HG02870 (cell line): ENCODE measurements around the gene STOX2.

ENCODE experiments used
- ATAC-seq: cut with Tn5 transposase; IDR thresholded peaks from one replicate; pipeline ENCODE4 v1.9.1; 2021; ENCODE audit warnings: mild to moderate bottlenecking, moderate library complexity; ENCODE audit not compliant: unreplicated experiment

The STOX2 gene

DNA sequence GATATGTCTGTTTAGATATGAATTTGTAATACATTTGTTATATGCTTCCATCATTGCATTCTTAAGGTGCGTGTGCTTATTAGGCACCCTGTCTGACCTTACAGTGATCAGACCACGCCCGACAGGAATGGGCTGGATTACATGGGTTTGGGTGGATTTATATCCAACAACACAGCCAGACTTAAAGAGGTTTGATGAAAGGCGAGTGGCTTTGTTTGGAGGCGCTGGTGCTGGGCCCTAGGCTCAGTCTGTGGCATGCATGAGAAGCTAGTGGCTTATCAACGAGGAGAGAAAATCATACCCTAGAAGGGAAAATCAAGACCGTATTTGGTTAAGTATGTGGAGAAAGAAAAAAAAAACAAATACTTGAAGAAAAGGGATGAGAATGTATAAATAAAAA lies 80.7 kb downstream of the STOX2 start:
- ATAC-seq, result no peak

DNA sequence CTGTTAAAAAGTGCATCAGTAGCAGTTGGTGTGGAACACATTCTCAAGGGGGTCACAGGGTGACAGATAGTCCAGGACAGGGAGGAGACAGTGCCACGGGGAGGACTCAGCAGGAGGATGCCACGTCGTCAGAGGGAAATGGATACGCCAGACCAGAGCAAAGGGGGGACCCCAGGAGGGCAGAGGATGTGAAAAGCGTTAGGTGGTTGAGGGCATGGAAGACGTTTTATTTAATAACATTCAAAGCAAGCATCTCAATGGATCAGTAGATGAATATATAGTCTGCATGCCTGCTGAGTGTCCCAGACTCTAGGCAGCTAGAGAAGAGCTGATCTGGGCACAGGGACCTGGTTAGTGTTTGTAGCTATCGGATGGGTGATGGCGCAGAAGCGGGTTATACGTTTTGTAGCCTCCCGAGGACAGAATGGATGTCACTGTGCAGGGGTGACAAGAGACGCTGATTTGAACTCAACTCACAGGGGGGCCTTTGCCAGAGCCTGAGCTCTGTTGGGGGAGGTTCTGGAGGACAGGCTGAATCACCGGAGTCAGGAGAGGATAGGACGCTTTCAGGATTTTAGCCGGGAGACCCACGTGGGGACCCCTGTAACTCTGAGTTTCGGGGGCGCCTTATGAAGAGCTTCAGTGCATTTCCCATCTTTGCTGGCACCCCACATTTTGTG lies 81.3 kb downstream of the STOX2 start:
- ATAC-seq, result no peak

DNA sequence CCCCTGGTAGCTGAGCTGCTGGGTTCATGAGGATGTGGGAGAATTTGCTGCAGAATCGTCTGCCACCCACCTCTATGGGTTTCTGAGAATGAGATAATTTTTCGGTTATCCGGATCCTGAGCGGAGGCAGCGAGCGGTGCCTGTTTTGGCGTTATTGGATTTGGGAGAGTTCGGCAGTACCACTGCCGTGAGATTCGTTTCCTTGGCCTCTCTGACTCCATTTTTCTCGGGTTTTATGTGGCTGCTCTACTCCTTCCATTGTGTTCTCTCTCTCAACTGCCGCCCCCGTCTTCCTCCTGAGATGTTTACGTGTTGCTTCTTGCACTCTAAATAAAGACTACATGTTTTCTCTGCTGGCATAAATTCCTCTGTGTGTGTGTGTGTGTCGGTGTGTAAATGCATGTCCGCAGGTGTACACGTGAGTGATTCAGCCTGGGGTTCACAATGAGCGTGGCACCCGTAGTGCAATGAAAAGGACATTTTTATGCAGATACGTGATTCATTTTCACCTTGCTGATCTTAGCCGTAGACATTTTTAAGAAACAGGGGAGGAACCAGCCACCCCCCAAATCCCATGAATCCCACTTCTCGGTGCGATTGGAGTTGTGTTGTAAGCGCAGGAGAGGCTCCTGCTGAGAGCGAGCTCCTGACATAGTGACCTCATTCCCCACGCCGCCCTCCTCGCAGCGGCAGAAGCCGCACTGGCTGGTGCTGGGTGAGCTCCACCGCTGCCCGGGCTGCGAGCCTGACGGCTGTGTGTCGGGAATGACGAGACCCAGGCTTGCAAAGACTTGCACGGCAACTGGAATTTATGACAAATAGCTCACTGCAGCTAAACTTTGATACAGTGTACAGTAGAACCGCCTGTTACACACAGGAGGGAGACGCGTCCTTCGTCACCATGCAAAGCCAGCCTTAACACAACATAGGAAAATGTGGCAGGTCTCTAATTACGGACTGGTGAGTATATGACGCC lies 82.2 kb downstream of the STOX2 start:
- ATAC-seq, result no peak

DNA sequence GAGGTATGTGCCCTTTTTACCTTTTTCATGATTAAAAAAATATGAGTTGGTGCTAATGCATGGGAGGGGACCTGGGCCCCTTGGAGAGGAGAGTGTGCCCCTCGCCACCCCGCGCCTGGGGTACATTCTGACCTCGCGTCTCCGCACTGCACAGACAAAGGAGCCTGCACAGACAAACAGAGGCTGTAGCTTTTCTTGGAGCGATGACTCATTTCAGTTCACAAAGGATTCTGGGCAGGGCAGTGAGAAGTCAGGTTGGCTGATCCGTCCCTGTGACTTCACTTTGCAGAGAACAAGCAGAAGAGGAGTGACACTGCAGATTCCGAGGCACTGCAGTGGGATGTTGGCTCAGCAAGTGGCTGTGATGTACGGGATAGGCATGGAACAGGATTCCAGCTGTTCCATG lies 82.9 kb downstream of the STOX2 start:
- ATAC-seq, result no peak

DNA sequence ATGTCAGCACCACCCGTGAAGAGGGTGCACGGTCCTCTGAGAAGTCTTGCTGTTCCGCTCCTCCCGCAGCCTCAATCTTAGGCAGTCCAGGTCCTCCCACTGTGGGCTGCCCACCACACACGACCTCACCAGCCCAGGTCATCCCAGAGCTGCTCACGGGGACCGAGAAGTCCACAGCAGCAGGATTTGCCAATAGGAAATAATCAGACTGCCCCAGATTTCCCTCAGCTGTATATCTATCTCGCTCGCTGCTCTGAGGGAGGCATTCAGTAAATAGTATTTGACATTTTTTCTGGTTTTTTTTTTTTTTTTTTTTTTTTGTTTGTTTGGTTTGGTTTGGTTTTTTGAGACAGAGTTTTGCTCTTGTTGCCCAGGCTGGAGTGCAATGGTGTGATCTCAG lies 83.8 kb downstream of the STOX2 start:
- no peak for ATAC-seq

DNA sequence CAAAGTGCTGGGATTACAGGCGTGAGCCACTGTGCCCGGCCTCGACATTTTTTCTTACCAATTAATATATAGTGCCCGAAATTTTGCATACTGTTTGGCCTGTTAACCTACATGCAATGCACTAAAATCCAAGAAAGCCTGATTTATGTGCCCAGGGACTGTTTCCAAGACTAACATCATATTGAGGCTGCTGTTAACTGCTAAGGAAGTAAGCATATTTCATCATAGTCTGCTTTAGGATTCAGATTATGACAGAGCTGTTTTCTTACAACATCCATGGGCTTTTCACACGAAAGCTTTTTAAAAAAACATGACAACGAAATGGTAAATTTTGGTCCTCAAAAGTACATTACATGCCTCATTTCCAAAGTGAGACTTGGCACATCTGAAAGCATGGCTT lies 84.4 kb downstream of the STOX2 start:
- no peak for ATAC-seq

DNA sequence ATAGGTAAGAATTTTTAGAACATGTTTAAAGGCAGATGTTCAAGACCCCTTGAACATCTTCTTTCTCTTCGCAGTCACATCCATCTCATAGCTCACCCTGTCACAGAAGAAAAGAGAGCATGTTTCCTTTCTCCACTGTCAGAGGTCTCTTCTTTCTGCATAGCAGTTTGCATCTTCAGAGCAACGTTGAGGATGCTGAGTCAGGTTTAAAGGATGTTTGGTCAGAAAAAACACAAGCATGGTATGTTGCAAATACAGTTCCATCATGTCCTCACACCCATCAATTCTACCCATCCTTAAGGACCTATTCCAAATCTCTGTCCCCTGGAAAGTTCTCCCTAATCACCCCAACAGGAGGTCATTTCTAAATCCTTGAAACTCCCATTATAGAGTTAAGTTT lies 84.8 kb downstream of the STOX2 start:
- no peak for ATAC-seq

DNA sequence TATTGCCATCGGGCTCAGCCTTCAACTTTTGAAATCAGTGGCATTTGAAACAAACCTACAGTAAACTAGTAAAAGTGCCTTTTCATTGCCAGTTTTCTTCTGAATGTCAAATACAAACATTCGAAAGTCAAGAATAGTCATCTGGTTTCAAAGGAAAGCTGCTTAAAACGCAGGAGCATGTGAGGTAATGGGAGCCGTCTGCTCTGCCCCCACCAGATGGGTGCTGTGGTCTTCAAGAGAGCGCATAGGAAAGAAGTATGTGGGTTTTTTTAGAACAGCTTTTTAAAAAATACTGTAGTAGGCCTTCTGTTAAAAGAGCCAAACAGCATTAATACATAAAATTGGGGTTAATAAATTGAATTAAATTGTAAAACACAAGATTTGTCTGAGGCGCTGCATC lies 88.6 kb downstream of the STOX2 start:
- ATAC-seq, result no peak

DNA sequence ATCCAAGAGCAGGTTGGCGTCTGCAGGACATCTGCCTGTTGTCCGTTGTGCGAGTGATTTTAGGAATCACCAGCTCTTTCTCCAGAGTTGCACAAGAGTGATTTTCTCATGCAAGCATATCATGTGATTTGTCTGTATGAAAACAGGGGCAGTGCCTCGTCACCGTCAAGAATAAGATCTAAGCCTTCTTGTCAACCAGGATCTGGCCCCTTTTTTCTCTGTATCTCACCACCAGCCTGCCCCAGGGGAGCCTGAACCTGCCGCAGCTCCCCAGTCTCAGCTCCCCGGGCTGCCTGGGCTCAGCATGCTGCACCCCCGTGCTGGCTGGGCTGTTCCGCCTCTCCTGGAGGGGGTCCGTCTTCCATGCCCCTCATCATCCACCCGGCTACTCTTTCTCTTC lies 90.5 kb downstream of the STOX2 start:
- no peak for ATAC-seq

DNA sequence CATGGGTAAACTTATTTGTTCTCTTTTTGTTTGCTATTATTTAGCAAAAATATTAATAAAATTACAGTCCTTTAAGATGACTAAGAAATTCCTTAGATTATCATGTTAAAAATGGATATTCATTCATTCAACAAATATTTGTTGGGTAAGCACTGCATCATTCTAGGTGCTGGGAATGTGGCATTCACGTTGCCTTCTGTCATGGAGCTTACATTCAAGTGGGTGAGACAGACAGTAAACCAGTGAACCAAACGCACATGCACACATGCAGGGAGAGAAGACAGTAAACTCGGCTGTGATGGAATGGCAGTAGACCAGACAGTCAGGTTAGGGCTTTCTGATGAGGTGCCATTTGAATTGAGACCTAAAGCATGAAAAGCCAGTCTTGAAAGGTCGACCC lies 91.8 kb downstream of the STOX2 start:
- ATAC-seq, result no peak

DNA sequence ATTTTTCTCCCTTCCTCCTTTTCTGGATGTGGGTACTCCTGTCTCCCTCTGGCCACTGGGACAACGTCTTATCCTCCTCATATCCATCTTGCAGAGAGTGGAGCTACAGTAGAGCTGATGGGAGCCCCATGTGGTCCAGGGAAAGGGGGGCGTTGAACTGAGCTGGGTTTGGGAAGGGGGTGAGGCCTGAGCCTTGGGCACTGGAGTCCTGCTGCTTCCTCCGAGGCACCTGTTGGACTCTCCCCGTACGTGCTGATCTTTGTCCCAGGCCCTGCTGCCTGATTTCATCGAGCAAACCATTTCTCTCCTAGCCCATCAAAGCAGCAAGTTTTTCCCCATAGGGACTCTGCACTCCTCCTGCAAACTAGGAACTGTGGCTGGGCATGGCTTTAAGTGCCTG lies 94.3 kb downstream of the STOX2 start:
- no peak for ATAC-seq

DNA sequence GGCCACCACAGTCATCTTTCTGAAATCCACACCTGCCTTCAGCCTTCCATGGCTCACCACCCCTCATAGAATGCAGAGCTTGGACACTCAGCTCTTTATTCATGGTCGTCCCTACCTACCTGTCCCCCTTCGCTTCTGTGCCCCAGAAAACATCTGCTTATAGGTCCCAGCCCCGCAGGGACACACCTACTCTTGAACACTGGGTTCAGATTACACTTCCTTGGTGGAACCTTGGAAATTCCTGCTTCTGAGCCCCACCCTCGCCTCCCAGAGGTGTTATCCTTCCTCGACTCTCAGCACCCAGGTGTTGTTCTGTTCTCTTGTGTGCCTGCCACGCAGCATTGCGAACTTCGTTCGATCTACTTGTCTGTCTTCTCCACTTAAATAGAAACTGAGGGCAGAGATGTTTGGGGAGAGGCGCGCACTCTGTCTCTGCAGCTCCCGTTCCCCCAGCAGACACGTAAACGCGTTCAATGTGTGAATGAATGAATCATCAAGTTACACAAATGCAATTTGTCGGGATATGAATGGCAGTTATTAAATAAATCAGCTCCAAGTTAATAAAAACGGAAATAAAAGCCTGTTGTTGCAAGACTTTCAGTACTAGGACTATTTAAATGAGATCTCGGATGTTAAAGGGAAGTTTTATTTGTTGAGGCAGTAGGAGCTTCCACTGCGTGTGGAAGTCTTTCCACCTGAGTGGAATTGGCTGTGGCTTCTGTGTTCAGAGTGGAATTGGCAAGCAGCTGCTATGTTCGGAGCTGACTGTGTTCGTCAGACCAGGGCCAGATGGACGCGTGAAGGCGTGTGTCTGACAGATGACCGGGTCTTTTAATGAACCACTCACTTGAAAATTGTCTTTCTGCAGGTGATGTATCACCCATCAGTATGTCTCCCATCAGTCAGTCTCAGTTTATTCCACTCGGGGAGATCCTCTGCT lies 95.6 kb downstream of the STOX2 start:
- no peak for ATAC-seq

DNA sequence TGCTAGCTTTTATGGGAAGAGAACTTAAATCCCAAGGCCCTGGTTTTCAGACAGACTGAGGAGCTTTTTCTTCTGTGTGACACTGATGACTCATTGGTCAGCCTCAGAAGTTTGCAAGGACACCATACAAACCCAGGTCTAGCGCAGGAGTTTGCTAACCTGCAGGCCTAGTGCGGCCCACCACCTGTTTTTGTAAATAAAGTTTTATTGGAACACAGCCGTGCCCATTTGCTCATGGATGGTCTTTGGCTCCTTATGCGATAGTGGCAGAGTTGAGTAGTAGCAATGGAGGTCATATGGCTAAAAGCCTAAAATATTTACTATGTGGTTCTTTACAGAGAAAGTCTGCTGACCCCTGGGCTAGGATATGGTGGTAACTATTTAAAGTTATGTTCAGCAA lies 98.3 kb downstream of the STOX2 start:
- ATAC-seq, result no peak

DNA sequence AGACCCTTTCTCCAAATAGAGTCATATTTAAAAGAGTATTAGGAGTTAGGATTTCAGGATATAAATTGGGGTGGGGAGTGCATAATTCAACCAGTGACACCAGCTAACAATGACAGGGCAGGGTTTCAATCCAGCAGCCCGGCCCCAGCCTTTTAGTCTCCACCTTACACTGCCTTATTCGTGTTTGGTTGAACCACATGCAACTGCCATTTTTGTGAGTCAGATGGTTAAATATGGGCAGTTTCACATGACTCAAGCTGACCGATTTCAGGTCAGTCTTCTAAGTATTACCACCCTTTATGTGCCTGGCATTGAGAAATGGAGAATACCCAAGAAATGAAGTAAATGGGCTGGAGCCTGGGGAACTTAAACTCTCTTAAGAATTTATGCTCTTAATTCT lies 102.8 kb downstream of the STOX2 start:
- ATAC-seq, result no peak

DNA sequence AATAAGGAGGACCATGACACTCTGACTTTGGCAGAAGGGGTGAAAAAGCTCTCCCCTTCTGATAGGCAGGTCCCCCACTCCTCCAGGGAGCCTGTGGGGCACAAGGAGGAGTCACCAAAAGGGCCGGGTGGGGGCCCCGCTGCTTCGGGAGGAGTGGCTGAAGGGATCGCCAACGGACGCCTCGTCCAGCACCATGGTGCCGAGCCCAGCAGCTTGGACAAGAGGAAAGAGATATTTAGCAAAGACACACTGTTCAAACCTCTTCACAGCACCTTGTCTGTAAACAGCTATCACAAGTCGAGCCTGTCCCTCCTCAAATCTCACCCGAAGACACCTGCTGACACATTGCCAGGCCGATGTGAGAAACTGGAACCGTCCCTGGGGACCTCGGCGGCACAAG lies 105.6 kb downstream of the STOX2 start:
- ATAC-seq, result no peak

DNA sequence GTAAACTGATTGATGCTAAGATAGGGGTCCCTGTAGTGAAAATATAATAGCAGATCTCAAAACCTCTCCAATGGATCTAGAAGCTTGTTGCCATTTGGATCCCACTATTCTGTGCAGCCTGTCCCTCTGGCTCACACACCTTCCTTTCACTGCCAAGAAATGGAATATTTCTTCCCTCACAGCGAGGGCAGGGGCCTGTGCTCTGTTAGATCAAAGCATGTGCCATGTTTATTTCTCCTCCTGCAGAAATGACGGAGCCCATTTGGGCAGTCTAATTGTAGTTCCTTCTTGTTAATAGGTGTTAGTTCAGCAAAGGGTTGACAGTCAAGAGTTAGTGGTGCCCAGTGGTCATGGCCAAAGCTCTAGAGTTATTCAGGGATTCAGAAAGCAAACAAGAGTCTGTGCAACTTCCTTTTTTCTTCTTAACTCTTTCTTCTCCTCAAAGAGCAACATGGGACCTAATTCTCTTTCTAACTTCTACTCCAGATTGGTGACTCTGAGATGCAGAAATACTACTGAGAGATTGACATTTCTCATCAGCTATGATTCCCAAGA lies 106.8 kb downstream of the STOX2 start:
- ATAC-seq, result no peak

DNA sequence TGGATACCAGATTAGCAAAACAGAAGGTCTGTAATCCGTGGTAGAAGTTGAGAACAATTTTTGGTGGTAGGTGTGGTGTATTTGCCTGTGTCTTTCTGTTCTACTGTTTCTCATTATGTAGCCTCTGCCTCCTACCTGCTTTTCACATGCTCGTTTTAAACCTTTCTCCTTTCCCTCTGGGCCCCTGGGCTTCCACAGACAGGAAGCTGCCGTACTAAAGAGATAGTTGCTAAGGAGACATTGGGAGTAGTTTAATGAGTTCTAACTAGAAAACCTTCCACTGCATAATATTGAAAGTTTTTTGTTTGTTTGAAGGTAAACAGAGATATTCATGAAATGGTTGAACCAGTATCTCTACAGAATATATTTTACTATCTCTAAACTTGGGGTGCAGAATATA lies 107.8 kb downstream of the STOX2 start:
- ATAC-seq, result no peak

DNA sequence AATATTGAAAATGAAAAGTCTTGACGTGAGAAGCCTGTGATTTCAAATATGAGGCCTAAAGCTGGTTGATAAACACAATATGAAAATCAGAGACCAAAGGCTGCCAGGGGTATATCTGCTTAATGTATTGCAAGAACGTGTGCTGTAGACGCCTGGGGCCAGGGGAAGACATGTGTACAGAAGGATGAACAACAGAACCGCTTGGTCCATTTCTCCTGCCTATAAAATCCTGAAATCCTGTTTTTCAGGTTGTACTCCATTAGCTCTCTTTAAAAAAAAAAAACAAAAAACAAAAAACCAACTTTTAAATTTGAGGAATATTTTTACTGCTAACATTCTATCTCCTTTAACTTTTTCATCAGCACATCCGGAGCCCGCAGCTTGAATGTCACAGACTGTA lies 109.2 kb downstream of the STOX2 start:
- no peak for ATAC-seq

DNA sequence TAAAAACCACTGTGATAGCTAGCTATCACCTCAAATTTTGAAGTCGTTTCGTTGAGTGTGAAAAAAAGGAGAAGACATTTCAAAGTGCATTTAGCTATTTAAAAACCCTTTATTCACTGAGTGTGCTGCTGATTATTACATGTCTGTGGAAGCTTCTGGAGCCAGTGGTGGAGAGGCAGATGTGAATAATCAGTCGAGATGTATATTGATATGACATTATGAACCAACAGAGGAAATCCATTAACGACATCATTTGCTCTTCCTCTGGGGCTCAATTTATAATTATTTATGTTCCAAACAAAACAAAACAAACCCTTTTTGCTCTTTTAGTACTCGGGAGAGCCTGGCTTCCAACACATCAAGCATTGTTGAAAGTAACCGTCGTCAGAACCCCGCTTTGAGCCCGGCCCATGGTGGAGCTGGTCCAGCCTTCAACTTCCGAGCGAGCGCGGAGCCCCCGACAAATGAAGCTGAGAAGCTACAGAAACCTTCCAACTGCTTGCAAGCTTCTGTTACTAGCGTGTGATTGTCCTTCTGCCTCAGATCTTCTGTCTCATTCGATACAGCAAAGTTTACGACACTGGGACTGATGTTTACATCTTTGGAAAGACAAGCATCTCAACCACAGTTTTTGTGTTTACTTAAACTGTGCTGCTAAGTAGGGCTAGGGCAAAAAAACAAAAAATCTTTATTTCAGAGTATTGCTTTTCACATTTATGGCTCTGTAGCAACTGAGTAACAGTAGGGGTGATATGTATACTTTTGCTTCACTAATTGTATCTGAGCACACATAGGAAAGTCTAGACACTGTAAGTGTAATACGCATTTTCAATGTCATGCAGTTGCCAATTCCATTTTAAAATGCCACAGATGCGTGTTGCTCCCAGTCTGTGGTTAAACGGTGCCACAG lies 111.9 kb downstream of the STOX2 start:
- no peak for ATAC-seq

DNA sequence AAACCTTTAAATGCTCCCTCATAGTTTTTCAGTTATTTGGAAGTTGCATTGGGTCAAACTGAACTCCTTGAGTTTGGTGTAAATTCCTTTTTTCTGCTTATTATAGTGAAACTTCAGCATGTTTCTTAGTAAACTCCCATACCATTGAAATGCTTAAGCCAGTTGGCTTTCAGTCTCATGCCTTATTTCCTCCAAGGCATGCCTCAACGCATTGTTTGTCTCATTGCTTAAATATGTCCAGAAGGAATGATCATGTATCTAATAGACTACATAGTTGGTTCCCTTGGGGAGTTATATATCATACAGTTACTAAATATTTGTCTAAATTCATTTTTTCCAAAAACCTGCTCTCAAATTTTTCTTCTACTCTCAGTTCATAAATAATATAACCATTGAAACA lies 114.0 kb downstream of the STOX2 start:
- no peak for ATAC-seq
